Left ventricle myocardium inferior (tissue), 1 donor: ENCODE measurements around the gene COPB2. TPM values are rescaled to one million over a fixed set of nuclear protein-coding genes. Genes with fewer than 3 reads are reported as not detected.

Source experiments
- DNase-seq: peaks from one replicate; pipeline ENCODE4 v3.0.0-alpha.2; 2020
- H3K27ac ChIP-seq: fragments of 200-600 bp; replicated peaks from 2 replicates; pipeline ENCODE4 v1.8.0; 2021
- H3K27me3 ChIP-seq: fragments of 200-600 bp; 2 replicates; pipeline ENCODE4 v1.8.0; 2021; ENCODE audit warnings: low read depth
- H3K36me3 ChIP-seq: fragments of 200-600 bp; 2 replicates; pipeline ENCODE4 v1.8.0; 2021
- H3K4me1 ChIP-seq: fragments of 200-600 bp; 2 replicates; pipeline ENCODE4 v1.8.0; 2021
- H3K4me3 ChIP-seq: fragments of 200-600 bp; 2 replicates; pipeline ENCODE4 v1.8.0; 2021; ENCODE audit warnings: mild to moderate bottlenecking, moderate library complexity
- H3K9me3 ChIP-seq: fragments of 200-600 bp; replicated peaks from 2 replicates; pipeline ENCODE4 v1.8.0; 2021
- intact Hi-C: fragments of 100-400 bp; cut with micrococcal nuclease; formaldehyde crosslinking; loops from one replicate; pipeline ENCODE4 v1.11.0; 2022
- long read RNA-seq: library from polyadenylated mRNA; unstranded; transcript quantifications from one replicate; pipeline ENCODE4 v2.0.0, GENCODE V29; 2021
- total RNA-seq: library from RNA; stranded (reverse); fragmentation: NEBNext Ultra II Directional; extraction: Animal tissue kit (Norgen Biotek cat#: 25700); gene quantifications from one replicate; pipeline ENCODE4 v1.2.1, GENCODE V29; 2021
- TF ChIP-seq, protein P1 (sequence below): fragments of 200-600 bp; IDR thresholded peaks from 2 replicates; pipeline ENCODE4 v1.8.0; 2021; ENCODE audit warnings: antibody characterized with exemption, mild to moderate bottlenecking, borderline replicate concordance
- donor health status: DM: no; HTN: yes; CAD: no; lungs with severe emphysema.

The COPB2 gene
- total RNA-seq = 68.8 TPM
- long read RNA-seq, transcript COPB2-201 (22 exons, 3,360 nt) = major isoform, 118 of 143 reads
- long read RNA-seq, partial matches to known transcripts = 3 of 143 reads
- long read RNA-seq, other reads (novel, unspliced or antisense) = 21 of 143 reads

DNA sequence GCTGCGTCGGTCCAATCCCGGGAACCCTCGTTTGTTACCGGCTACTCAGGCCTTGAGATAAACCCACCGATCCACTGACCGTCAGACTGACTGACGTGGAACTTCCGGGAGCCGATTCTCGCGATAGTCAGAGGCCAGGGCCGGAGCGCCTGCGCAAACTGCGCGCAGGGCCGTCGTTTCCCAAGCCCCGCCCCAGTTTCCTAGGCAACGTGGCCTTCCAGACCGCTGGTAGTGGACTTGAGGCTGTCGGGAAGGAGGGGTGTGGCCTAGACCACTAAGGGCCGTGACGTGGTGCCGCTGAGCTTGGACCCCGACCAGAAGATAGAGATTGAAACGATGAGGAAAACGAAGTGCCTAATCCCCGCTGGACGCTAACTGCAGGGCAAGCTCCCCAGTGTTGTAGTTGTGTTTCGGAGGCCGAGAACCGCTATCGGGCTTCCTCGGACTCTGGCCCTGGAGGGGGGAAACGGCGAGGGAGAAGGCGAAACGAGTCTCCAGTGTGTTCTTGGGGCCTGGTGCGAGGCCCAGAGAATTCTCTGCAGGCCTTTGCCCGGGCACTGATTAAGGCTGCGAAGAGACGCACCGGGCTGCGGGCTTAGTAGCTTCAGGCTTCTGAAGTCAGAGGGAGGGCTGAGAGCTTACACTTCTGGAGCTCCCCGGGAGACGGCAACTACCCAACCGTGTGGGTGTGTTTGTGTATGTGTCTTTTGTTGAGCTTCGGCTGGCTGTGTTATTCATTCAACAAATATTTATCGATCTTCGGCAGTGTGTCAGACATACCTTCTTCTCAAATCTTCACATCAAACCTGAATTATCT, at the start of gene COPB2:
TSS of gene COPB2 (minus strand) at position 96 of the 817 bp plus-strand sequence. CDS start 97 bp downstream, outside the sequence.
- Histone ChIP-seq H3K36me3 (peaks cover 3% of the 10 kb centered on the region), H3K9me3 (no peaks in the 10 kb centered on the region), H3K27me3 (no peaks in the 10 kb centered on the region), H3K4me3 (peak within 1 kb of the TSS; percentile 77), H3K27ac (peak within 1 kb of the TSS; percentile 94), H3K4me1 (peaks cover 82% of the 10 kb centered on the region)
- TF ChIP-seq, protein P1, sequence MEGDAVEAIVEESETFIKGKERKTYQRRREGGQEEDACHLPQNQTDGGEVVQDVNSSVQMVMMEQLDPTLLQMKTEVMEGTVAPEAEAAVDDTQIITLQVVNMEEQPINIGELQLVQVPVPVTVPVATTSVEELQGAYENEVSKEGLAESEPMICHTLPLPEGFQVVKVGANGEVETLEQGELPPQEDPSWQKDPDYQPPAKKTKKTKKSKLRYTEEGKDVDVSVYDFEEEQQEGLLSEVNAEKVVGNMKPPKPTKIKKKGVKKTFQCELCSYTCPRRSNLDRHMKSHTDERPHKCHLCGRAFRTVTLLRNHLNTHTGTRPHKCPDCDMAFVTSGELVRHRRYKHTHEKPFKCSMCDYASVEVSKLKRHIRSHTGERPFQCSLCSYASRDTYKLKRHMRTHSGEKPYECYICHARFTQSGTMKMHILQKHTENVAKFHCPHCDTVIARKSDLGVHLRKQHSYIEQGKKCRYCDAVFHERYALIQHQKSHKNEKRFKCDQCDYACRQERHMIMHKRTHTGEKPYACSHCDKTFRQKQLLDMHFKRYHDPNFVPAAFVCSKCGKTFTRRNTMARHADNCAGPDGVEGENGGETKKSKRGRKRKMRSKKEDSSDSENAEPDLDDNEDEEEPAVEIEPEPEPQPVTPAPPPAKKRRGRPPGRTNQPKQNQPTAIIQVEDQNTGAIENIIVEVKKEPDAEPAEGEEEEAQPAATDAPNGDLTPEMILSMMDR = no peak
- intact Hi-C loops = no loop called here
- peak; percentile 100 for DNase-seq

DNA sequence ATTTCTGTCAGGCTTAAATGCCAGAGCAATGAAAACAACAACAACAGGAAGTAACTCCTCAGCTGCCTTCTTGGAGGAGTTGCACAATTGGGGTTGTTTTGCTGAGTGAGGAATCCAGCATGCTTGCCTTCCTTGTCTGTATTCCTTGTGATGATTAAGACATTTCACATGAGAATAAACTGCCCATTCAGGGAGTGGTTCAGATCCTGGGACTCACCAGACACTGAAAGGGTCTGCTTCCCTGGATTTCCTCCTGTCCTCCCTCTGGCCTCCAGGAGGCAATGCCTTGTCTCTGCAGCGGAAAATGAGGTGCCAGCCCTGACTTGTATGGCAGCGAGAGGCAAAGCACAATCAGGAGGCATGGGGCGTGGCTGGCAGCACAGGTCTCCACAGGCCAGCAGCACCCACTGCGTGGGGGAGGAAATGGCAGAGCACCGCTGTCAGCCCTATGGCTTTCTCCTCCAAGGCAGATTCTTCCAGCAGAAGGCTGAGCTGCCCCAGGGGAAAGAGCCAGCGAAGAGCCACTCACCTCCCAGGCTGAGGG, 45.4 kb upstream of the COPB2 start:
- no peaks in the 10 kb centered on the region for H3K27me3 ChIP-seq
- intact Hi-C loops = no loop called here
- H3K4me1 ChIP-seq = no peaks in the 10 kb centered on the region
- H3K27ac ChIP-seq = no peak overlapping the region
- no peak for DNase-seq
- H3K9me3 ChIP-seq = no peaks in the 10 kb centered on the region
- H3K4me3 ChIP-seq = no peak overlapping the region
- H3K36me3 ChIP-seq = peaks cover 4% of the 10 kb centered on the region
- TF ChIP-seq, protein P1 = no peak

GRCh38 chr3:139434228-139434627, 44.8 kb upstream of the COPB2 start:
- Histone ChIP-seq H3K36me3 (peaks cover 6% of the 10 kb centered on the region), H3K9me3 (no peaks in the 10 kb centered on the region), H3K4me1 (no peaks in the 10 kb centered on the region), H3K27me3 (no peaks in the 10 kb centered on the region), H3K27ac (no peak overlapping the region), H3K4me3 (no peak overlapping the region)
- DNase-seq = no peak
- intact Hi-C loops = no loop called here
- TF ChIP-seq, protein P1 = no peak

- no peak for DNase-seq
- no peaks in the 10 kb centered on the region for H3K27me3 ChIP-seq
- H3K4me3 ChIP-seq = no peak overlapping the region
- H3K9me3 ChIP-seq = no peaks in the 10 kb centered on the region
- H3K4me1 ChIP-seq = no peaks in the 10 kb centered on the region
- H3K27ac ChIP-seq = no peak overlapping the region
- TF ChIP-seq, protein P1 = no peak
- peaks cover 6% of the 10 kb centered on the region for H3K36me3 ChIP-seq
- intact Hi-C loops = no loop called here
Observed at GRCh38 chr3:139433089-139433488, 43.6 kb upstream of the COPB2 start.

DNA sequence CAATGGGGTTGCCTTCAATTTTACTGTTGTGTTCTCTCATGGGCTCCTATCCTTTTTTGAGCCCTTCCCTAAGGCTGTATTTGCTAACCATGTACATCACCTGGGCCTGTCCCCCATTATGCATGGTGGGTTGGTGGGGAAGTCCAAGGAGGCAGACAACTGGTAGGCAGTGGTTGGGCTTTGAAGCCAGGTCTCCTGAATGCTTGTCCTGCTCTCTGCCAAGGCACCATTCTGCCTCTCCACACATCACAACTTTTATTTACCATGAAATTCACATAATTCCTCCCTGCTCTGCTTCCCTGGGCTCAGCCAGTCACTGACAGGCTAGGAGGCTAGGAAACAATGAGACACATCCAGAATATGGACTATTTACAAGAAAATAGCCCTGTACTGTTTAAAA, 41.0 kb upstream of the COPB2 start:
- TF ChIP-seq, protein P1 = no peak
- Histone ChIP-seq H3K27ac (no peak overlapping the region), H3K9me3 (no peaks in the 10 kb centered on the region), H3K36me3 (peaks cover 8% of the 10 kb centered on the region), H3K27me3 (no peaks in the 10 kb centered on the region), H3K4me3 (no peak overlapping the region), H3K4me1 (no peaks in the 10 kb centered on the region)
- intact Hi-C loops = no loop called here
- no peak for DNase-seq
